ENCODE measurements around the gene TLL2. TPM values are rescaled to one million over a fixed set of nuclear protein-coding genes. Genes with fewer than 3 reads are reported as not detected.

The TLL2 gene
- total and polyA plus RNA-seq, 4 donors = 0.07 to 0.23 (median 0.10) TPM

GRCh38 chr10:96352582-96352981 lies 161.1 kb downstream of the TLL2 start:
- no peak for TF ChIP-seq CTCF (IDR thresholded peaks at IDR 0.05; ENCODE audit: control extremely low read depth, extremely low read depth)
- ATAC-seq (ENCODE audit: insufficient read depth, low FRiP score) = no peak
- DNase-seq = no peak
- Histone ChIP-seq H3K4me3 (no peak overlapping the region), H3K36me3 (ENCODE audit: control insufficient read depth in 4 of 4, insufficient read depth in 4 of 4, low read length in 4 of 4) (no peaks in the 10 kb centered on the region), H3K27me3 (ENCODE audit: control insufficient read depth in 3 of 3, insufficient read depth in 3 of 3, low read length in 2 of 3) (no peaks in the 10 kb centered on the region), H3K9me3 (ENCODE audit: control insufficient read depth in 4 of 4, insufficient read depth in 3 of 4, low read length in 3 of 4) (no peaks in the 10 kb centered on the region), H3K27ac (ENCODE audit: low read depth in 1 of 2, low read length in 1 of 2) (no peak overlapping the region), H3K9ac (ENCODE audit: insufficient read depth in 1 of 2, low read length in 2 of 2) (no peak overlapping the region), H3K4me1 (ENCODE audit: control insufficient read depth in 5 of 5, insufficient read depth in 5 of 5, low read length in 5 of 5) (peaks cover 0 to 5% (median 0%) of the 10 kb centered on the region in 5 donors)
- WGBS, 2 donors = 69 to 70% methylated on average over 4 of the region's 4 CpGs

GRCh38 chr10:96352027-96352426 lies 161.7 kb downstream of the TLL2 start:
- no peak overlapping the region for H3K4me3 ChIP-seq
- no peak for TF ChIP-seq CTCF (IDR thresholded peaks at IDR 0.05; ENCODE audit: control extremely low read depth, extremely low read depth)
- H3K4me1 ChIP-seq (ENCODE audit: control insufficient read depth in 5 of 5, insufficient read depth in 5 of 5, low read length in 5 of 5) = peaks cover 0 to 5% (median 0%) of the 10 kb centered on the region in 5 donors
- no peak for DNase-seq
- no peaks in the 10 kb centered on the region for H3K36me3 ChIP-seq (ENCODE audit: control insufficient read depth in 4 of 4, insufficient read depth in 4 of 4, low read length in 4 of 4)
- H3K9me3 ChIP-seq (ENCODE audit: control insufficient read depth in 4 of 4, insufficient read depth in 3 of 4, low read length in 3 of 4) = no peaks in the 10 kb centered on the region
- no peak overlapping the region for H3K9ac ChIP-seq (ENCODE audit: insufficient read depth in 1 of 2, low read length in 2 of 2)
- H3K27ac ChIP-seq (ENCODE audit: low read depth in 1 of 2, low read length in 1 of 2) = no peak overlapping the region
- no peaks in the 10 kb centered on the region for H3K27me3 ChIP-seq (ENCODE audit: control insufficient read depth in 3 of 3, insufficient read depth in 3 of 3, low read length in 2 of 3)
- ATAC-seq (ENCODE audit: insufficient read depth, low FRiP score) = no peak

- no peak for DNase-seq
- Histone ChIP-seq H3K27me3 (ENCODE audit: control insufficient read depth in 3 of 3, insufficient read depth in 3 of 3, low read length in 2 of 3) (peaks cover 0 to 3% (median 0%) of the 10 kb centered on the region in 3 donors), H3K36me3 (ENCODE audit: control insufficient read depth in 4 of 4, insufficient read depth in 4 of 4, low read length in 4 of 4) (no peaks in the 10 kb centered on the region), H3K27ac (ENCODE audit: low read depth in 1 of 2, low read length in 1 of 2) (no peak overlapping the region), H3K4me1 (ENCODE audit: control insufficient read depth in 5 of 5, insufficient read depth in 5 of 5, low read length in 5 of 5) (no peaks in the 10 kb centered on the region), H3K9me3 (ENCODE audit: control insufficient read depth in 4 of 4, insufficient read depth in 3 of 4, low read length in 3 of 4) (peaks cover 0 to 3% (median 2%) of the 10 kb centered on the region in 4 donors), H3K4me3 (no peak overlapping the region), H3K9ac (ENCODE audit: insufficient read depth in 1 of 2, low read length in 2 of 2) (no peak overlapping the region)
- TF ChIP-seq CTCF (IDR thresholded peaks at IDR 0.05; ENCODE audit: control extremely low read depth, extremely low read depth) = no peak
- ATAC-seq (ENCODE audit: insufficient read depth, low FRiP score) = no peak
- 86 to 90% methylated on average over 1 of the region's 1 CpG for WGBS, 2 donors
These were observed 167.4 kb downstream of the TLL2 start for GRCh38 chr10:96346295-96346694.

- Histone ChIP-seq H3K27me3 (ENCODE audit: control insufficient read depth in 3 of 3, insufficient read depth in 3 of 3, low read length in 2 of 3) (peaks cover 0 to 3% (median 0%) of the 10 kb centered on the region in 3 donors), H3K4me1 (ENCODE audit: control insufficient read depth in 5 of 5, insufficient read depth in 5 of 5, low read length in 5 of 5) (no peaks in the 10 kb centered on the region), H3K27ac (ENCODE audit: low read depth in 1 of 2, low read length in 1 of 2) (no peak overlapping the region), H3K9ac (ENCODE audit: insufficient read depth in 1 of 2, low read length in 2 of 2) (no peak overlapping the region), H3K9me3 (ENCODE audit: control insufficient read depth in 4 of 4, insufficient read depth in 3 of 4, low read length in 3 of 4) (peaks cover 0 to 3% (median 2%) of the 10 kb centered on the region in 4 donors), H3K36me3 (ENCODE audit: control insufficient read depth in 4 of 4, insufficient read depth in 4 of 4, low read length in 4 of 4) (no peaks in the 10 kb centered on the region), H3K4me3 (no peak overlapping the region)
- TF ChIP-seq CTCF (IDR thresholded peaks at IDR 0.05; ENCODE audit: control extremely low read depth, extremely low read depth) = no peak
- ATAC-seq (ENCODE audit: insufficient read depth, low FRiP score) (no peak), DNase-seq (peak in 1 of 3 donors; percentile 12)
- 15 to 36% methylated on average over 2 of the region's 2 CpGs for WGBS, 2 donors
These were observed 168.5 kb downstream of the TLL2 start for GRCh38 chr10:96345222-96345621.

Data from lung (tissue), 12 donors.